CD14-positive monocyte (primary cell): ENCODE results near the gene TNXB. TPM values are rescaled to one million over a fixed set of nuclear protein-coding genes. Genes with fewer than 3 reads are reported as not detected.
"Not testable (repeated sequence)": the region's sequence is repeated elsewhere in the genome, so short reads cannot be mapped to it uniquely, and the experiment has no call there.

Source experiments
- DNase-seq, 3 donors: peaks; one replicate each; pipeline ENCODE4 v3.0.0-alpha.2; 2011 to 2022
- H2AFZ ChIP-seq: 2 replicates; pipeline ENCODE4 v1.6.0; 2012; ENCODE audit warnings: mild to moderate bottlenecking, low read depth, low read length, inconsistent platforms; ENCODE audit not compliant: insufficient read depth, poor library complexity, severe bottlenecking
- H3K27ac ChIP-seq, 2 donors: 1 replicate in 1 of 2; 2 replicates in 1 of 2; pipeline ENCODE4 v1.5.1; 2012 to 2013; ENCODE audit warnings: low read length in 2 of 2, control low read depth in 1 of 2, inconsistent platforms in 1 of 2, low read depth in 1 of 2, mild to moderate bottlenecking in 1 of 2
- H3K27me3 ChIP-seq, 2 donors: one replicate each; pipeline versions ENCODE4 v1.6.0 to v1.6.1; 2011 to 2013; ENCODE audit warnings: low read length in 2 of 2; ENCODE audit not compliant: control insufficient read depth in 2 of 2, insufficient read depth in 2 of 2
- H3K36me3 ChIP-seq, 2 donors: replicated peaks in 1 of 2; 1 replicate in 1 of 2; 2 replicates in 1 of 2; pipeline versions ENCODE4 v1.5.1 to v1.6.1; 2012 to 2013; ENCODE audit warnings: low read length in 2 of 2, control low read depth in 1 of 2, inconsistent platforms in 1 of 2, mild to moderate bottlenecking in 1 of 2; ENCODE audit not compliant: insufficient read depth in 2 of 2, control insufficient read depth in 1 of 2
- H3K4me1 ChIP-seq, 2 donors: 1 replicate in 1 of 2; 2 replicates in 1 of 2; pipeline versions ENCODE4 v1.5.1 to v1.6.1; 2012 to 2013; ENCODE audit warnings: low read length in 2 of 2, control low read depth in 1 of 2, inconsistent platforms in 1 of 2, mild to moderate bottlenecking in 1 of 2, moderate library complexity in 1 of 2; ENCODE audit not compliant: insufficient read depth in 2 of 2, control insufficient read depth in 1 of 2
- H3K4me2 ChIP-seq: replicated peaks from 2 replicates; pipeline ENCODE3; 2012; ENCODE audit warnings: low read length, moderate library complexity, mild to moderate bottlenecking; ENCODE audit not compliant: poor library complexity, severe bottlenecking; ENCODE audit errors: extremely low read depth
- H3K4me3 ChIP-seq, 3 experiments: fragments of 200-600 bp in 1 of 3; sonication (generic) in 1 of 3; replicated peaks in 1 of 3; 1 replicate in 2 of 3; 2 replicates in 1 of 3; pipeline ENCODE4 v1.5.1; 2011 to 2013; ENCODE audit warnings: low read length in 3 of 3, mild to moderate bottlenecking in 3 of 3, control low read depth in 2 of 3, low read depth in 2 of 3, inconsistent platforms in 1 of 3, moderate library complexity in 1 of 3
- H3K79me2 ChIP-seq: 2 replicates; pipeline ENCODE4 v1.6.0; 2012; ENCODE audit warnings: mild to moderate bottlenecking, control low read depth, inconsistent platforms, low read length, moderate library complexity; ENCODE audit not compliant: insufficient read depth
- H3K9ac ChIP-seq: 2 replicates; pipeline ENCODE4 v1.6.0; 2017; ENCODE audit warnings: low read length, mild to moderate bottlenecking; ENCODE audit not compliant: insufficient read depth, poor library complexity, severe bottlenecking
- H3K9me3 ChIP-seq, 2 donors: replicated peaks in 1 of 2; 1 replicate in 1 of 2; 2 replicates in 1 of 2; pipeline versions ENCODE4 v1.5.1 to v1.6.1; 2012 to 2013; ENCODE audit warnings: low read length in 2 of 2, control low read depth in 1 of 2; ENCODE audit not compliant: control insufficient read depth in 1 of 2, insufficient read depth in 1 of 2
- H4K20me1 ChIP-seq: 2 replicates; pipeline ENCODE4 v1.6.0; 2012; ENCODE audit warnings: mild to moderate bottlenecking, low read length, control low read depth, moderate library complexity; ENCODE audit not compliant: insufficient read depth
- H3K27ac Mint-ChIP-seq, 7 donors: one replicate each; pipeline ENCODE4 v1.8.0; 2020; ENCODE audit warnings: mild to moderate bottlenecking in 7 of 7, mixed read lengths in 7 of 7, moderate library complexity in 6 of 7, inconsistent platforms in 2 of 7
- H3K27me3 Mint-ChIP-seq, 3 donors: one replicate each; pipeline ENCODE4 v1.8.0; 2021 to 2022; ENCODE audit warnings: low read depth in 3 of 3, mild to moderate bottlenecking in 3 of 3, mixed read lengths in 3 of 3, moderate library complexity in 3 of 3, inconsistent platforms in 1 of 3
- H3K36me3 Mint-ChIP-seq, 2 donors: one replicate each; pipeline ENCODE4 v1.8.0; 2020; ENCODE audit warnings: mixed read lengths in 2 of 2, inconsistent platforms in 1 of 2, mild to moderate bottlenecking in 1 of 2
- H3K4me1 Mint-ChIP-seq: one replicate; pipeline ENCODE4 v1.8.0; 2020; ENCODE audit warnings: mild to moderate bottlenecking, mixed read lengths
- H3K4me3 Mint-ChIP-seq, 2 donors: one replicate each; pipeline ENCODE4 v1.8.0; 2020; ENCODE audit warnings: mild to moderate bottlenecking in 2 of 2, mixed read lengths in 2 of 2, moderate library complexity in 1 of 2
- H3K9me3 Mint-ChIP-seq, 7 donors: one replicate each; pipeline ENCODE4 v1.8.0; 2020 to 2022; ENCODE audit warnings: mixed read lengths in 7 of 7, mild to moderate bottlenecking in 6 of 7, moderate library complexity in 6 of 7, inconsistent platforms in 2 of 7
- WGBS: methylation state at CpG from one replicate; pipeline ENCODE4 v1.1.5; 2013; ENCODE audit warnings: missing lambda C conversion rate; ENCODE audit not compliant: insufficient coverage; 5-methylcytosine and 5-hydroxymethylcytosine counted together
- intact Hi-C, 2 donors: fragments of 100-400 bp; cut with micrococcal nuclease; formaldehyde crosslinking; loops; one replicate each; pipeline versions ENCODE4 v1.15.0 to v1.15.1; 2023
- polyA plus RNA-seq, 3 donors: library from polyadenylated mRNA; depleted of rRNA in 1 of 3; unstranded in 2 of 3; stranded (reverse) in 1 of 3; fragments of 300-500 nt in 2 of 3; fragments of >200 nt in 1 of 3; fragmentation: Illumina TruSeq in 2 of 3; gene quantifications; 1 replicate in 2 of 3; 2 replicates in 1 of 3; pipeline ENCODE4 v1.2.3, GENCODE V29; 2012 to 2021
- TF ChIP-seq, protein P1 (sequence below): fragments of 200-600 bp; IDR thresholded peaks from one replicate; pipeline ENCODE4 v1.8.0; 2022; ENCODE audit warnings: antibody characterized with exemption, mild to moderate bottlenecking

TNXB gene
- polyA plus RNA-seq, 3 donors: 1.2 TPM; not detected in 2

DNA sequence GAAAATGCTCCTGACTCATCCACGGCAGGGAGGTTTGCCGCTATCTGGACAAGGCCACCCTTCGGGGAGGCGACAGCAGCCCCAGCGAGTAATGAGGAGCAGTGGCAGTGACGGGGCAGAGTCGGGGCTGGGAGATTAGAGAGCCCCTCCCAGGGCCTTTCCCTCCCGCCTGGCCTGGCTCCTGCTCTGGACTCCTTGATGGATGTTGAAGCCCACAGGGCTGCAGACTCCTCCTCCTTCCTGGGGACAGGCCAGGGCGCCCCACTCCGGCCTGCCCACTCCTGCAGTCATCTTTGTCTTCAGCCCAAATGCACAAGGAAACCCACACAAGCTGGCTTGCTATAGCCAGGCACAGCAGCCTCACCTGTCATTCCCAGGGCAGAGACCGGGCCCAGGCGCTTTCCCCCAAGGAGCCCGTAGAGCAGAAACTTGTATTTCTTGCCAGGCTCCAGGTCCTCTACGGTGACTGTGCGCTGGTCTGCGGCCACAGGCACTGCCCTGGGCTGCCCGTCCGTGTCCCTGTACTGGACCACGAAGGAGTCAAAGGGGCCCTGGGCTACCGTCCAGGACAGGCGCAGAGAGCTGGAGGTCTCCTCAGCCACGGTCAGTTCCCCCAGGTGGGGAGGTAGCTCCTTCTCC lies 63.2 kb downstream of the TNXB start:
- H3K9ac ChIP-seq: no peak overlapping the region
- whole genome bisulfite sequencing: 93% methylated on average over 14 of the region's 22 CpGs
- no peaks in the 10 kb centered on the region for H3K36me3 Mint-ChIP-seq
- peak overlapping the region in 1 of 7 donors; percentile 8 for H3K27ac Mint-ChIP-seq
- no peaks in the 10 kb centered on the region for H3K36me3 ChIP-seq
- peaks cover 4% of the 10 kb centered on the region for H3K4me1 Mint-ChIP-seq
- no peak for DNase-seq
- H3K79me2 ChIP-seq: no peaks in the 10 kb centered on the region
- no peaks in the 10 kb centered on the region for H3K4me1 ChIP-seq
- H2AFZ ChIP-seq: no peak overlapping the region
- H3K27ac ChIP-seq: no peak overlapping the region
- H3K9me3 Mint-ChIP-seq: no peaks in the 10 kb centered on the region
- no peaks in the 10 kb centered on the region for H4K20me1 ChIP-seq
- intact Hi-C loops: no loop called here
- no peak overlapping the region for H3K4me3 Mint-ChIP-seq
- H3K9me3 ChIP-seq: no peaks in the 10 kb centered on the region
- TF ChIP-seq, protein P1, sequence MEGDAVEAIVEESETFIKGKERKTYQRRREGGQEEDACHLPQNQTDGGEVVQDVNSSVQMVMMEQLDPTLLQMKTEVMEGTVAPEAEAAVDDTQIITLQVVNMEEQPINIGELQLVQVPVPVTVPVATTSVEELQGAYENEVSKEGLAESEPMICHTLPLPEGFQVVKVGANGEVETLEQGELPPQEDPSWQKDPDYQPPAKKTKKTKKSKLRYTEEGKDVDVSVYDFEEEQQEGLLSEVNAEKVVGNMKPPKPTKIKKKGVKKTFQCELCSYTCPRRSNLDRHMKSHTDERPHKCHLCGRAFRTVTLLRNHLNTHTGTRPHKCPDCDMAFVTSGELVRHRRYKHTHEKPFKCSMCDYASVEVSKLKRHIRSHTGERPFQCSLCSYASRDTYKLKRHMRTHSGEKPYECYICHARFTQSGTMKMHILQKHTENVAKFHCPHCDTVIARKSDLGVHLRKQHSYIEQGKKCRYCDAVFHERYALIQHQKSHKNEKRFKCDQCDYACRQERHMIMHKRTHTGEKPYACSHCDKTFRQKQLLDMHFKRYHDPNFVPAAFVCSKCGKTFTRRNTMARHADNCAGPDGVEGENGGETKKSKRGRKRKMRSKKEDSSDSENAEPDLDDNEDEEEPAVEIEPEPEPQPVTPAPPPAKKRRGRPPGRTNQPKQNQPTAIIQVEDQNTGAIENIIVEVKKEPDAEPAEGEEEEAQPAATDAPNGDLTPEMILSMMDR: no peak
- no peak overlapping the region for H3K4me2 ChIP-seq
- H3K4me3 ChIP-seq: no peak overlapping the region
- no peaks in the 10 kb centered on the region for H3K27me3 ChIP-seq
- peaks cover 0 to 3% (median 1%) of the 10 kb centered on the region in 3 donors for H3K27me3 Mint-ChIP-seq

DNA sequence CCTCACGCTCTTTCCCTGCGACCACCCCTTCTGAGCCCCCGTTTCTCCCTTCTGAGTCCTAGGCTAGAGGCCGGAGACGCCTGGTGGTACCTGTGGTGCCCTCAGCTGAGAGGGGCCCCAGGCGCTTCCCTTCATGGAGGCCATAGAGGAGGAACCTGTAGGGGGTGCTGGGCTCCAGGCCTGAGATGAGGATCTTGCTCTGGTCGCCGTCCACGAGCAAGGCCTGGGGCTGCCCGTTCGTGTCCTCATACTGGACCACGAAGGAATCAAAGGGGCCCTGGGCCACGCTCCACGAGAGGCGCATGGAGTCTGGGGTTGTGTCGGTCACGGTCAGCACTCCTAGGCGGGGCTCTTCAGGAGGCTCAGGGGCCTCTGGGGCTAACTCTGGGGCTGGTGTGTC lies 64.2 kb downstream of the TNXB start:
- H3K9ac ChIP-seq, H3K4me1 Mint-ChIP-seq, H3K36me3 Mint-ChIP-seq, H3K4me3 ChIP-seq, H3K4me2 ChIP-seq, H3K27me3 ChIP-seq, H3K36me3 ChIP-seq, H2AFZ ChIP-seq, H4K20me1 ChIP-seq, DNase-seq, H3K27ac ChIP-seq, intact Hi-C loops, H3K27me3 Mint-ChIP-seq, H3K4me3 Mint-ChIP-seq, H3K79me2 ChIP-seq, H3K27ac Mint-ChIP-seq, H3K9me3 ChIP-seq, H3K9me3 Mint-ChIP-seq, H3K4me1 ChIP-seq: not testable (repeated sequence)
- 86% methylated on average over 1 of the region's 18 CpGs for WGBS

DNA sequence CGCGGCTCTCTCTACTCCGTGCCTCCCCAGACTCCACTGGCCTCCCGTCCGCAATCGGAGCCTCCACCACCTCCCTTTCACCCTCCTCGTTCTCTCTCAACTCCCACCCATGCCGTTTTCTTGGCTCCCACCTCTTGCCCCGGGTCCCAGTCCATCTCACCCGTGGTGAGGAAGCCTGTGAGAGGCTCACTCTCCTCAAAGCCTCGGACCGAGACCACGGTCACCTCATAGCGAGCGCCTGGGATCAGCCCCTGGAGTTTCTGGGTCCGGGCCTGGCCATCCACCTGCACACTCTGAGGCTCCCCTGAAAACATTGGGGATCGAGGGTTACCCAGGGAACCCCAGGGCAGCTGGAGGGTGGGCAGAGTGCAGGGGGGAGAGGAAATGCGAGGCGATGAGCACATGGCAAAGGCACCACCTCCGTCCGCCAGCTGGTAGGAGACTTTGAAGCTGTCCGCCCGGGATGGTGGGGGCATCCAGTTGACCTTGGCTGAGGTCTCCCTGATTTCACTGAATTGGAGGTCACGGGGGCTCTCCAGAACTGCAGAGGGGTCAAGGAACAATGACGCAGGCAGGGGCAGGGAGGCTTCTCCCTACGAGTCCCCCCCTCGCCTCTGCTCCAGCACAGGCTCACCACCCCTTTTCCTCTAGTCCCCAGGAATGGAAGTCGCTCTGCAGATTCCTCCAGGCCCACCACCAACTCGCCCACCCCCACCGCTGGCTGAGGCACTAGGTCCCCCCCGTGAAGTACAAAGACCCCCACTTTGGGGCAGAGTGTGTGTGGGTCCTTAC lies 65.4 kb downstream of the TNXB start:
- intact Hi-C loops, DNase-seq, H4K20me1 ChIP-seq, H3K4me1 Mint-ChIP-seq, H3K36me3 ChIP-seq, H3K27me3 Mint-ChIP-seq, H3K4me3 Mint-ChIP-seq, H2AFZ ChIP-seq, H3K4me2 ChIP-seq, H3K4me3 ChIP-seq, H3K36me3 Mint-ChIP-seq, H3K27me3 ChIP-seq, H3K27ac ChIP-seq, H3K27ac Mint-ChIP-seq, H3K79me2 ChIP-seq, H3K9ac ChIP-seq, H3K9me3 ChIP-seq, H3K4me1 ChIP-seq, H3K9me3 Mint-ChIP-seq: not testable (repeated sequence)
- WGBS: 91% methylated on average over 4 of the region's 31 CpGs

DNA sequence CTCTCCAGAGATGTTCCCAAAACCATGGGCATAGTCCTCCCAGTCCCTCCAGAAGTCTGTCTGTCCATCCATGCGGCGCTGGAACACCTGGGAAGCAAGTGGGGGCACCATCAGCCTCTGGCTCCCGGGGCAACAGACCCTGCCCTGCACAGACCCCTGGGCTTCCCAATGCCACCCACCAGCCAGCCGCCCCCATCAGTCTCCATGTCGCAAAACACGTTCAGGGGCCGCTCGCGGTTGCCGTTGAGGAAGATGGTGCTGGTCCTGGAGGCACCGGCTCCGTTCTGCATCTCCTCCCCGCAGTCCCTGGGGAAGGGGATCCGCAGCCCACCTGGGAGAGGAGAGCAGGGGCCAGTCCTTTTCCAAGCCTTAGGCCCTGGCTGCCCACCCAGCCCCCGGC lies 66.9 kb downstream of the TNXB start:
- H3K9ac ChIP-seq, H3K9me3 Mint-ChIP-seq, H3K4me1 ChIP-seq, intact Hi-C loops, H2AFZ ChIP-seq, H3K27me3 Mint-ChIP-seq, H3K27ac Mint-ChIP-seq, H3K79me2 ChIP-seq, DNase-seq, H3K27ac ChIP-seq, H3K36me3 ChIP-seq, H3K4me3 Mint-ChIP-seq, H3K4me2 ChIP-seq, H3K4me3 ChIP-seq, H3K9me3 ChIP-seq, H3K36me3 Mint-ChIP-seq, H3K4me1 Mint-ChIP-seq, H4K20me1 ChIP-seq, H3K27me3 ChIP-seq: not testable (repeated sequence)
- 86% methylated on average over 1 of the region's 15 CpGs for WGBS
